Uterus (tissue), 4 donors: ENCODE measurements around the gene MAD1L1. TPM values are rescaled to one million over a fixed set of nuclear protein-coding genes. Genes with fewer than 3 reads are reported as not detected.

Experiments used
- DNase-seq, 2 donors: peaks; one replicate each; pipeline ENCODE4 v3.0.0-alpha.2; 2019 to 2020
- H3K27ac ChIP-seq, 2 donors: fragments of 200-600 bp; sonication (generic); 1 replicate in 1 of 2; 2 replicates in 1 of 2; pipeline ENCODE4 v1.5.1; 2016 to 2018
- H3K27me3 ChIP-seq, 2 donors: fragments of 200-600 bp; sonication (generic); one replicate each; pipeline ENCODE4 v1.5.1; 2018 to 2019; ENCODE audit warnings: control low read depth in 1 of 2
- H3K36me3 ChIP-seq, 2 donors: fragments of 200-600 bp; sonication (generic); one replicate each; pipeline ENCODE4 v1.5.1; 2019; ENCODE audit warnings: control low read depth in 1 of 2
- H3K4me1 ChIP-seq, 2 donors: fragments of 200-600 bp; sonication (generic); one replicate each; pipeline ENCODE4 v1.5.1; 2018 to 2019; ENCODE audit warnings: control low read depth in 1 of 2
- H3K4me3 ChIP-seq, 2 donors: fragments of 200-600 bp; sonication (generic); 1 replicate in 1 of 2; 2 replicates in 1 of 2; pipeline ENCODE4 v1.5.1; 2018 to 2019; ENCODE audit warnings: mild to moderate bottlenecking in 1 of 2
- H3K9me3 ChIP-seq, 2 donors: fragments of 200-600 bp; sonication (generic); one replicate each; pipeline ENCODE4 v1.5.1; 2019; ENCODE audit warnings: control low read depth in 1 of 2
- CTCF ChIP-seq, 4 experiments: fragments of 200-600 bp in 2 of 4; fragments of 450-650 bp in 2 of 4; sonication (generic) in 2 of 4; IDR thresholded peaks; one replicate each; pipeline ENCODE4 v1.5.1; 2016 to 2019; ENCODE audit warnings: antibody characterized with exemption in 4 of 4, mild to moderate bottlenecking in 2 of 4, moderate library complexity in 1 of 4
- POLR2A ChIP-seq, 2 donors: fragments of 450-650 bp; IDR thresholded peaks; one replicate each; pipeline ENCODE4 v1.6.1; 2016; ENCODE audit warnings: antibody characterized with exemption in 2 of 2, mild to moderate bottlenecking in 1 of 2, moderate library complexity in 1 of 2
- intact Hi-C: fragments of 100-400 bp; cut with DNase I; formaldehyde crosslinking; loops from one replicate; pipeline ENCODE4 v1.15.1; 2023; ENCODE audit warnings: low total_unique reads
- total RNA-seq, 4 donors: library from RNA; depleted of rRNA in 3 of 4; stranded (reverse); fragments of >200 nt in 3 of 4; gene quantifications; one replicate each; pipeline versions ENCODE4 v1.1.0 to v1.2.4, GENCODE V29; 2014 to 2023
- donor health status: DM: yes; HTN: yes; CAD: no.

Gene MAD1L1
- total RNA-seq, 4 donors from 2014 or later, result 13.3 to 37.4 (median 33.1) TPM

GRCh38 chr7:2259480-2259879 is 26.7 kb upstream of the MAD1L1 start:
- H3K4me3 ChIP-seq, result no peak overlapping the region
- no peak for TF ChIP-seq POLR2A (IDR thresholded peaks at IDR 0.05)
- no peak for TF ChIP-seq CTCF (IDR thresholded peaks at IDR 0.05)
- no peaks in the 10 kb centered on the region for H3K27me3 ChIP-seq
- no peaks in the 10 kb centered on the region for H3K4me1 ChIP-seq
- DNase-seq, result no peak
- intact Hi-C loops, result no loop called here
- no peaks in the 10 kb centered on the region for H3K36me3 ChIP-seq
- H3K27ac ChIP-seq, result no peak overlapping the region
- no peaks in the 10 kb centered on the region for H3K9me3 ChIP-seq

DNA sequence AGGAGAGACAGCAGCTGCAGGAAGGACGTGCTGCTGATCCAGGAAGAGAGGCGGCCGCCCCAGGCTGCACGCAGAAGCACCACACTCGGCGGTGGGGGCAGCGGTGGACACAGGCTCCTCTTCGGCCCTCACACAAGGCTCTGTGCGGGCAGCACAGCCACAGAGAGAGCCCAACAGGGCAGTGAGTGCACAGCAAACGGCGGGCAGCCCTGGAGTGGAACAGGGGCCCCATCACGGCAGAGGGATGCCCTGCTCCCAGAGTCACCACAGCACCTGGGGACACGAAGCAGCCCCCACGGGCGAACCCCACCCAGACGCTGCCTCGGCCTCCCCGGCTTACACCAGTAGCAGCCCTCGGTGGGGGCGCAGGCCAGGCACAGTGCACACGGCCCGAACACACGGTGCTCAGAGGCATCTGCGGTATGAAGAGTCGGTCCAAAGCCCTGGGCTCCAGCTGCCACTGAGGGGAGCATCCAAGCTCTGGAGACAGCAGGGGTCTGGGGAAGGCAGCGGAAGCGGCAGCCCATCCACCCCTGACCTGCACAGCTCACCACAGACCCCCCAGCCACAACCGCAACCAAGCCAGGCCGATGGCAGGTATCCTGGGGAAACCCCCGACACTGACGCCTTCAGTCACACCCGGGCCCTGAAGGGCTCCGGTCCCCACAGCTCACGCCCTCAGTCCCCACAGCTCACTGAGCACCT is 26.1 kb upstream of the MAD1L1 start:
- DNase-seq, result no peak
- Histone ChIP-seq H3K4me1 (no peaks in the 10 kb centered on the region), H3K4me3 (no peak overlapping the region), H3K27ac (no peak overlapping the region), H3K27me3 (no peaks in the 10 kb centered on the region), H3K9me3 (no peaks in the 10 kb centered on the region), H3K36me3 (no peaks in the 10 kb centered on the region)
- TF ChIP-seq CTCF (IDR thresholded peaks at IDR 0.05), result no peak
- no peak for TF ChIP-seq POLR2A (IDR thresholded peaks at IDR 0.05)
- intact Hi-C loops, result no loop called here

GRCh38 chr7:2257651-2258050 is 24.9 kb upstream of the MAD1L1 start:
- Histone ChIP-seq H3K36me3 (no peaks in the 10 kb centered on the region), H3K4me3 (no peak overlapping the region), H3K9me3 (no peaks in the 10 kb centered on the region), H3K27me3 (no peaks in the 10 kb centered on the region), H3K4me1 (no peaks in the 10 kb centered on the region), H3K27ac (no peak overlapping the region)
- DNase-seq, result no peak
- no peak for TF ChIP-seq POLR2A (IDR thresholded peaks at IDR 0.05)
- no peak for TF ChIP-seq CTCF (IDR thresholded peaks at IDR 0.05)
- intact Hi-C loops, result no loop called here

DNA sequence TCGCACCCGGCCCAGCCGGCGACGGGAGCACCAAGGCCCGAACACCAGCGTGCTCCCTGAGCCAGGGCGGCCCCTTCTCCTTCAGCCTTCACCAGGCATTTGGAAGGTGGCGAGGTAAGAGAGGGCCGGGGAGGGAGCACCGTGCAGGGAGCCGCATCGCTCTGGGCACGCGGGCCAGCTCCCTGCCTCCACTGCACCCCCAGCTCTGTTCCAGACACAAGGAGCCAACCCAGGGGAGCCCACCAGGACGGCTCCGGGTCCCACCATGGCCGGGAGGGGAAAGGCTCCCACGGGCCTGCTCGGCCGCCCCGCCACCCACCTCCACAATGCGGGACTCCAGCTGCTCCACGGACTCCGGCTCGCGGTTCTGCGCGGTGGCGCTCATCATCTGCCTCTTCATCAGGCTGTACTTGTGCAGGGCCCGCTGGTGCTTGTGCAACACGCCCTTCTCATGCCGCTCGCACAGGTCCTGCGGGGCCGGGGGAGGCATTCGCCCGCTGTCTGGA is 24.4 kb upstream of the MAD1L1 start:
- Histone ChIP-seq H3K9me3 (no peaks in the 10 kb centered on the region), H3K4me3 (no peak overlapping the region), H3K36me3 (no peaks in the 10 kb centered on the region), H3K4me1 (no peaks in the 10 kb centered on the region), H3K27me3 (no peaks in the 10 kb centered on the region), H3K27ac (no peak overlapping the region)
- no peak for DNase-seq
- intact Hi-C loops, result no loop called here
- TF ChIP-seq CTCF (IDR thresholded peaks at IDR 0.05) (no peak), POLR2A (IDR thresholded peaks at IDR 0.05) (no peak)

DNA sequence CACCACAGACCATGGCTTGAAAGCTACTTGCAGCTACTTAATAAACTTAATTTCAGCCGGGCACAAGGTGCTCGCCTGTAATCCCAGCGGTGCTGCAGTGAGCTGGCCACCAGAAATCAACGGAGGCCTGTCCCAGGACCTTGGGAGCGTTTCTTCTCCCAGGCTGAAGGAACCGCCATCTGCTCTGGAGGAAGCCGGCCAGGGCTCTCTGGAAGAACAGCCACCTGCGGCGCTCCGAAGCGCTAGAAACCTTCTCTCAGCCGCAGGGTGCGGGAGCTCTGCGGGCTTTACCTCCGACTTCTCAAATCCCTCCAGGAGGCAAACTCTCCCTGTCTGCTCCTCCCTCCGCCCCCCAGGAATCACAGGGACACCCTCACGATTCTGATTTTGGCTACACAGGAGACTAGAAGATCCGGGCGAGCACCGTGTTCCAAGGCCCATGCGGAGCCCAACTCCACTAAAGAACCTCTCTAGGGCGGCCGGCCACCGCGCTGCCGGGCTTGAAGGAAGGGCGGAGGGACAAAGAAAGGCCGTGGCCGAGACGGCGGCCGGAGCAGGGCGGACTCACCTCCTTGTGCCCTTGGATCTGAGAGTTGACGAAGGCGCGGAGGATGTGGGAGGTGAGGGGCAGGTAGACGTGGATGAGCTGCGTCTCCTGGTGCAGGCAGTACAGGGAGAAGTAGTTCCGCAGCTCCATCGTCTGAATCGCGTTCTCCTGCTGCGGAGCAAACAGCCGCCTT is 23.7 kb upstream of the MAD1L1 start:
- no peaks in the 10 kb centered on the region for H3K27me3 ChIP-seq
- no peak for DNase-seq
- TF ChIP-seq POLR2A (IDR thresholded peaks at IDR 0.05) (no peak), CTCF (IDR thresholded peaks at IDR 0.05) (no peak)
- no peak overlapping the region for H3K27ac ChIP-seq
- no peaks in the 10 kb centered on the region for H3K36me3 ChIP-seq
- intact Hi-C loops, result no loop called here
- no peaks in the 10 kb centered on the region for H3K4me1 ChIP-seq
- no peaks in the 10 kb centered on the region for H3K9me3 ChIP-seq
- H3K4me3 ChIP-seq, result no peak overlapping the region
